Measurements from ENCODE around the gene ACKR3.

The ACKR3 gene

DNA sequence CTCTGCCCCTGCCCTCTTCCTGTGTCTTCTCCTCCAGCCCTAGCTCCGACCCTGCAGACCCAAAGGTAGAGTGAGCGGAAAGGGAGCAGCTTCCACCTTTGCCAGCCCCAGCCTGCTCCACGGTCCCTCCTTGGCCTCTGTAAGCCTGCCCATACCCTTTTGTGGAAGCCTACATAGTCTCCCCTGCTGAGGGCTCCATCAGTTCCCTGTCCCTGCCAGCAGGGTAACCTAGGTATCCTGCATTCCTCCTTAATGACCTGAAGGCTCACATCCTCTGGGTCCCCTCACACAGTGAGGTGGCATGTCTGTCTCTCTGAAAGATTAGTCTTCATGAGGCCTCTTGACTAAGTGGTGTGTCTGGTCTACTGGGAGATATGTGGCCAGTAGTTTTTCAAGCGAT is 20.5 kb upstream of the ACKR3 start:
- Histone ChIP-seq H3K27me3 (ENCODE audit: insufficient read depth, low read length) (peaks cover 19% of the 10 kb centered on the region), H3K27ac (ENCODE audit: low read depth, low read length) (no peak overlapping the region), H3K36me3 (ENCODE audit: insufficient read depth, low read length) (no peaks in the 10 kb centered on the region), H3K79me2 (ENCODE audit: control insufficient read depth, insufficient read depth, low read length, unreplicated experiment) (no peaks in the 10 kb centered on the region), H2AFZ (ENCODE audit: low read length, unreplicated experiment) (no peak overlapping the region), H3K4me1 (ENCODE audit: control insufficient read depth, insufficient read depth, low read length, unreplicated experiment) (no peaks in the 10 kb centered on the region), H3K4me3 (ENCODE audit: low read depth, low read length) (no peak overlapping the region)

DNA sequence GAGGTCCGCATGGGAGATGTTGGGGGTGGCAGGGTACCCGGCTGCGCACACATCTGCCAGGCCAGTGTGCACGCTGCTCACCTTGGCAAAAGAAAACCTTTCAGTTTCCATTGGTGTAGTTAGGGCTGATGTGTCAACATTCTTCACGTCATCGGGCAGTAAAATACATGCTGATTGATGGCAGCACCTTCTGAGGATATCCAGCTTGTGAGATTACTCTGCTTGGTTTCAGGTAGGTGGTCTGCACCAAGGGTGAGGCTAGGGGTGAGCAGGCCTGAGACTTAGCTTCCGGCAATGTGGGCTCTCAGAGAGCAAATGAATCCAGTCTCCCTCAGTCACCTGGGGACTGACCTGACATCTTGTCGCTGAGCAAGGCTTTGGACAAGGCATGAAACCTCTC is 19.3 kb upstream of the ACKR3 start:
- H3K79me2 ChIP-seq (ENCODE audit: control insufficient read depth, insufficient read depth, low read length, unreplicated experiment), result no peaks in the 10 kb centered on the region
- H3K4me1 ChIP-seq (ENCODE audit: control insufficient read depth, insufficient read depth, low read length, unreplicated experiment), result no peaks in the 10 kb centered on the region
- H3K27ac ChIP-seq (ENCODE audit: low read depth, low read length), result no peak overlapping the region
- peaks cover 30% of the 10 kb centered on the region for H3K27me3 ChIP-seq (ENCODE audit: insufficient read depth, low read length)
- no peak overlapping the region for H2AFZ ChIP-seq (ENCODE audit: low read length, unreplicated experiment)
- H3K36me3 ChIP-seq (ENCODE audit: insufficient read depth, low read length), result no peaks in the 10 kb centered on the region
- no peak overlapping the region for H3K4me3 ChIP-seq (ENCODE audit: low read depth, low read length)

DNA sequence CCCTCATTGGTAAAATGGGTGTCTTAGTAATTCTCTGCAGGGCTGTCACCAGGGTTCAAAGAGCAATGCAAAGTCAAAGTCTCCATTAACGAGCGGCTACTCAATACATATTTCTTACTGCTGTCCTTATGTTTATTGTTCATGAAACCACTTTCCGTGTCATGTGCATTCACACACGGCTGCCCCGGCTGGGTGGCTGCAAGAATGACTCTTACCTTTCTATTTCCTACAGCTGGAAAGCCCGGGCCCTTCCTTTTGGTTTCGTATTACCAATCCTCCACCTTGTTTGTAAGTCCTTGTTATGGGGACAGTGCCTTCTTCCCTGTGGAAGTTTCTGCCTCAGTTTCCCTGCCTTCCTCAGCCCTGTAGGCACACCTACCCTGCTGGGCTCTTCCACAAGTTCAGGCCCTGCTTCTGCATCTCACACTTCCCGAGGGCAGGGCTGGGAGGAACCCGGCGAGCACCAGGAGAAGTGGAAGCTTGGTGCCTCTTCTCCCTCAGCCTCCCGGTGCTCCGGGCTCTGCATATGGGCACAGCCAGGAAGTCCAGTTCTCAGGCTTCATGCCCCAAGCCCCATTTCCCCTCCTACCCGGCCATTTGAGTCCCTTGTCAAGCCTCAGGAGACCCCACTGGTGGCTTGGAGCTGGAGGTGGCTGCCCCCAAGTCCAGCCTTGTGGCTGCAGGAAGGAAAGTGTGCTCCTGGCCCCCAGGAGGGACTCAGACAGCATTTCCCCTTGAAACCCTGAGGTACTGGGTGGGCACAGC is 18.7 kb upstream of the ACKR3 start:
- Histone ChIP-seq H2AFZ (ENCODE audit: low read length, unreplicated experiment) (no peak overlapping the region), H3K4me3 (ENCODE audit: low read depth, low read length) (no peak overlapping the region), H3K27me3 (ENCODE audit: insufficient read depth, low read length) (peaks cover 34% of the 10 kb centered on the region), H3K27ac (ENCODE audit: low read depth, low read length) (no peak overlapping the region), H3K79me2 (ENCODE audit: control insufficient read depth, insufficient read depth, low read length, unreplicated experiment) (no peaks in the 10 kb centered on the region), H3K4me1 (ENCODE audit: control insufficient read depth, insufficient read depth, low read length, unreplicated experiment) (no peaks in the 10 kb centered on the region), H3K36me3 (ENCODE audit: insufficient read depth, low read length) (no peaks in the 10 kb centered on the region)

DNA sequence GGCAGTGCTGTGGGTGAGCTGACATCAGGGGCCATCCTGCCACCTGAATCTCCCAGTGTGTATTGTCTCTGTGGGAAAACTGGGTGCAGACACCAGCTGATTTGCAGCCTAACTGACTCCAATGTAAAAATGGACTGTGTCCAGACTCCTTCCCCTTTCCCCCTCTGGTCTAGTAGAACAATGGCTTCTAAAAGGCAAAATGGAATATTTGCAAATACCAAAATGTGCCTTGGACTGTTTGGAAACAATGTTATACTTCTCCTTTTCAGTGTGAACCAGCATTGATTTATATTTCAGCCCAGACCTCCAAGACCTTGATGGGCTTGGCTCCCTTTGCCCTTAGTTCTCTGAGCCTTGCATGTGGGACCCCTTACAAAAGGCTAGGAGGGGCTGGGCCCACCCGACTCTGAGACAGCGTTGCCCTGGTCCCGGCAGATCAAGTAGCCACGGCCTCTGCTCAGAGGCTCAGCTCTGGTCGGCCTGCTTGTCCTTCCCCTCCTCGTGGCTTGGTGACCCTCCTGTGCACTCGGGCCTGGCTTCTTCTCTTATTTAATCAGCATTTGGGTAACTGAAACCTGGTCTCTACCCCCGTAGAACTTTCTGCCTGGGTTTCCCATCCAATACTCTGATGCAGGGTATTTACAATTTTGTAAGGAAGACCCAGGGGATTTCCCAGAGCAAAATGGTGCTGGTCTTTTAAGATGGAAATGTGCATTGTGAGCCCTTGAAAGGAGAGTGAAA is 18.0 kb upstream of the ACKR3 start:
- H3K4me1 ChIP-seq (ENCODE audit: control insufficient read depth, insufficient read depth, low read length, unreplicated experiment), result no peaks in the 10 kb centered on the region
- no peaks in the 10 kb centered on the region for H3K79me2 ChIP-seq (ENCODE audit: control insufficient read depth, insufficient read depth, low read length, unreplicated experiment)
- peaks cover 36% of the 10 kb centered on the region for H3K27me3 ChIP-seq (ENCODE audit: insufficient read depth, low read length)
- no peak overlapping the region for H3K27ac ChIP-seq (ENCODE audit: low read depth, low read length)
- H3K36me3 ChIP-seq (ENCODE audit: insufficient read depth, low read length), result no peaks in the 10 kb centered on the region
- H2AFZ ChIP-seq (ENCODE audit: low read length, unreplicated experiment), result no peak overlapping the region
- H3K4me3 ChIP-seq (ENCODE audit: low read depth, low read length), result no peak overlapping the region

DNA sequence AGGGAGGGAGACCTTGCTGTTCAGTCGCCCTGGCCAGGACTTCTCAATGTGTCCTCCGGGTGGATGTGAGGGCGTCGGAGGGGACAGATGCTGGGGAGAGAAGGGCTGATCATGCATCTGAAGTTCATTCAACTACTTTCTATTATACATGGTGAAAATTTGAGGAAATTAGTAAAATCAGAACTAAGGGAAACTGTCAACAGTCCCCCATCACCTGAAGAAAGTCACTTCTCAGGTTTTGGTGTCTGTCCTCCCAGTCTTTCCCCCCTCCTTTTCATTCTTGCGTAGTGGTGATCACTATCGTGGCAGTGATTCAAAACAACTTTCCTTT is 17.4 kb upstream of the ACKR3 start:
- Histone ChIP-seq H3K36me3 (ENCODE audit: insufficient read depth, low read length) (no peaks in the 10 kb centered on the region), H3K4me1 (ENCODE audit: control insufficient read depth, insufficient read depth, low read length, unreplicated experiment) (no peaks in the 10 kb centered on the region), H2AFZ (ENCODE audit: low read length, unreplicated experiment) (no peak overlapping the region), H3K79me2 (ENCODE audit: control insufficient read depth, insufficient read depth, low read length, unreplicated experiment) (no peaks in the 10 kb centered on the region), H3K27ac (ENCODE audit: low read depth, low read length) (no peak overlapping the region), H3K27me3 (ENCODE audit: insufficient read depth, low read length) (peaks cover 37% of the 10 kb centered on the region), H3K4me3 (ENCODE audit: low read depth, low read length) (no peak overlapping the region)

DNA sequence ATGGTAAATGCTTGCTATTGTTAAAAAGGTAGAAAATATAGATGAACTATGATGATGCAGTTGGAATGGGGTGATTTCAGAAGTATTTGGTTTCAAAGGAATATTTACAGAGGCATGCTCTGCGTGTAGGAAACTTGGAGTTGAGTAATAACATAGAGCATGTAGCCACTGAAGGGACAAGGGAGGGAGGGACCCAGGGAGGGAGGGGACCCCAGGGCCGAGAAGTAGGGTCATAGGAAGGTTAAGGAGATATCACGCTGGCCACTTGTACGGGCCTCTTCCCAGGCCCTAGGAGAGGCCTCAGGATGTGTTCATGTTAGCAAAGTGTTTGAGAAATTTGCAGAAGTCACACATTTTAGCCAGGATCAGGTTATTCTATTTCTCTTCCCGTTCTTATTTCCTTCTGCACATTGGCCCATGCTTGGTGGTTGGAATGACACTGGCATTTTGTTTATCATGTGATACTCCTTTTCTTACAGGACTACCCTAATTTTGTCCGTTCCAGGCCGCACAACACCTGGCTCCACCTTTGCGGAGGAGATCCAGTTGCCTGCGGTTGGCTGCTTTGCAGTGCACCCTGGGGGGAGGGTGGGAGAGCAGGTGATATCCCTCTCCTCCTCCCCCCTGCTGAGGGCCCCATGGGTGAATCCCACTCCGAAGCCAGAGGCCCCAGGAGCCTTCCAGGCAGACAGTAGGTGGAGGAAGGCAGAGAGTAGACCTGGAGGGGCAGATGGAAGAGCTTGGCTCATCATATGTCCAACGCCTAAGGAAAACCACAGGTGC is 16.9 kb upstream of the ACKR3 start:
- H3K4me1 ChIP-seq (ENCODE audit: control insufficient read depth, insufficient read depth, low read length, unreplicated experiment), result no peaks in the 10 kb centered on the region
- H3K27me3 ChIP-seq (ENCODE audit: insufficient read depth, low read length), result peaks cover 34% of the 10 kb centered on the region
- H3K79me2 ChIP-seq (ENCODE audit: control insufficient read depth, insufficient read depth, low read length, unreplicated experiment), result no peaks in the 10 kb centered on the region
- H3K4me3 ChIP-seq (ENCODE audit: low read depth, low read length), result no peak overlapping the region
- no peak overlapping the region for H3K27ac ChIP-seq (ENCODE audit: low read depth, low read length)
- H2AFZ ChIP-seq (ENCODE audit: low read length, unreplicated experiment), result no peak overlapping the region
- H3K36me3 ChIP-seq (ENCODE audit: insufficient read depth, low read length), result no peaks in the 10 kb centered on the region

DNA sequence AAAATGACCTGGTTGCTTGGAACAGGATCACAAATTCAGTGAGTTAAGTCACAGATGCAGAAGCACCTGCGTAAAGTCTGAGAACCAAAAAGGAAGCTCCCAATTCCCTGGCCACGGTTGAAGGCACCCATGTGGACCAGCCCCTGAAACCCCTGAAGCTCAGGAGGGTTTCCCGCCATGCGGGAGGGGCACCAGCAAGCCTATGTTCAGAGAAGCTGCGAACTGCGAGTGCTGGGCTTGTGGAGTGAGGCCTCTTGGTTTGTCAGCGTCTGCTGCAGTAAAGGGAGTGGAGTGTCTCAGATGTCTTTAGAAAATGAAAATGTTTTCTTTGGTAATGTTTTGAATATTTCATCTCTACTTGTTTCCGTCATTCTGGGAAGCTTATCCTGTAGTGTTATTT is 16.1 kb upstream of the ACKR3 start:
- no peaks in the 10 kb centered on the region for H3K79me2 ChIP-seq (ENCODE audit: control insufficient read depth, insufficient read depth, low read length, unreplicated experiment)
- no peaks in the 10 kb centered on the region for H3K4me1 ChIP-seq (ENCODE audit: control insufficient read depth, insufficient read depth, low read length, unreplicated experiment)
- H2AFZ ChIP-seq (ENCODE audit: low read length, unreplicated experiment), result no peak overlapping the region
- no peak overlapping the region for H3K4me3 ChIP-seq (ENCODE audit: low read depth, low read length)
- H3K27me3 ChIP-seq (ENCODE audit: insufficient read depth, low read length), result peaks cover 34% of the 10 kb centered on the region
- no peak overlapping the region for H3K27ac ChIP-seq (ENCODE audit: low read depth, low read length)
- H3K36me3 ChIP-seq (ENCODE audit: insufficient read depth, low read length), result no peaks in the 10 kb centered on the region

DNA sequence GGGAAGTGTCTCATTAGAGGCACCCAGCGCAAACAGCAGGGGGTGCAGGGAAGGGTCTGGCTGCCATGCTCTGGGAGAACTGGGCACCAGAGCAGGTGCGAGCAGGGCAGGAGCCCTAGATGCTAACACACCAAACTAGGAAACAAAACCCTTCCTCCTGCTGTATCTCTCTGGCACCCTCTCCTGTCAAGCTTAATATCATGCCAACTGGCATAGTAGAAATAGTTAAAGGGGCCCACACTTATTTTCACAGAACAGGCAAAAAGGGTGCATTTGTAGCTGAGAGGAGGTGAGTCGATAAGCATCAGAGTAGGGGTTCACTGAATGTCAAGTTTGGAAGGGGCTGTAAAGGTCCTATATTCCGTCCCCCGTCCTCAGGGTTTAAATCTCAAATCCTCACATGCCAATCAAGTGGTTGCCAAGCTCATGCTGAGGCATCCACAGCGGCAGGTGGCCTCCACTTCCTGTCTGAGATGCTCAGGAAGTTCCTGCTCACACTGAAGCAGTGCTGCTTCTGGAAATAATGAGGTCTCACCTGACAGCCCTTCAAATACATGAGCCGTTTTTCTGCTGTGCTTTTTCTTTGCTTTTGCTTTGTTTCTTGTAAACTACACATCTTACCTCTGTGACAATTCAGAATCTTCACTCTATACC is 14.9 kb upstream of the ACKR3 start:
- Histone ChIP-seq H3K79me2 (ENCODE audit: control insufficient read depth, insufficient read depth, low read length, unreplicated experiment) (no peaks in the 10 kb centered on the region), H3K36me3 (ENCODE audit: insufficient read depth, low read length) (no peaks in the 10 kb centered on the region), H3K4me1 (ENCODE audit: control insufficient read depth, insufficient read depth, low read length, unreplicated experiment) (no peaks in the 10 kb centered on the region), H2AFZ (ENCODE audit: low read length, unreplicated experiment) (no peak overlapping the region), H3K27ac (ENCODE audit: low read depth, low read length) (no peak overlapping the region), H3K27me3 (ENCODE audit: insufficient read depth, low read length) (peaks cover 34% of the 10 kb centered on the region), H3K4me3 (ENCODE audit: low read depth, low read length) (no peak overlapping the region)

DNA sequence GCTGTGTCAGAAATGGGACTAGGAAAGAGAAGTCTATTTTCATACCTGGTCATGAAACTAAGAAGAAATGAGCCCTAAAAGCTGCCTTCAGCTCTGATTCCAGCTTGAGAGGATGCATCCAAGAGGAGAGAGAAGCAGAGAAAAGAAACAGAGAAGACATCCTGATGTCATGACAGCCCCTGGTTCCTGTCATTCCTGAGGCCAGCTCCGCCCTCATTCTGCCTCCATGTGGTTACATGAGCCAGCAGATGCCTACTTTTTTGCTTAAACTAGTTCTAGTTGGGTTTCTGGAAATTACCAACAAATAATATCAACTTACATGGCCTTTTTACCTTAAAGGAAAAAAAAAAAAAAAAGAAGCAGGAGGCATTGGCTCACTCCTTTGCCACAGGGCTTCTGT is 14.1 kb upstream of the ACKR3 start:
- no peak overlapping the region for H3K27ac ChIP-seq (ENCODE audit: low read depth, low read length)

DNA sequence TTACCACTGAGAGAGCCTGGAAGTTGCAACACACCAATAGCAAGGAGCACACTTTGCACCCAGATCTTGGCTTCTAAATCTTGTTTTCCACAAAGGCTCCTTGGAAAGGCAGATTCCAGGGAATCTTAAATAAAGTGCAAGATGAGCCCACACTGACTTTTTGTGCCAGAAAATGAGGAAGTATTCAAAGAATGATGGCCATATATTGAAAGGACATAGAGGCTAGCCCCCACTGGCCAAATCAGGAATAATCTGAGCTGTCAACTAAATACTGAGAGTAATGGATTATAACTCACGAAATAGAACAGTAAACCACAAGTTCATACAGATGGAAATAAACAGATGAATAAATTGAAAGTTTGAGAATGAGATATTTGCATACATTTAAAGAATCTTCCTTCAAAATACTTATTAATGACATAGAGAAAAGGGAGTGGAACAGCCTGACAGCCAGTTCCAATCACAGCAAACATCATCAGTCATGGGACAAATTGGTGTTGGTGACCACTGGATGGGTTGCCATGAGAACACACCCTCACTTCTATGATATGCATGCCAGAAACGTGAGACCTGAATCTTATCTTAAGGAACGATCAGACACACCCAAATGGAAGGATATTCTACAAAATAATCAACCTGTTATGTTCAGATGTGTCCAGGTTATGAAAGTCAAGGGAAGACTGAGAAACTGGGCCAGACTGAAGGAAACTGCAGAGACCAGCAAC is 12.2 kb upstream of the ACKR3 start:
- H3K27me3 ChIP-seq (ENCODE audit: insufficient read depth, low read length), result peaks cover 29% of the 10 kb centered on the region
- H2AFZ ChIP-seq (ENCODE audit: low read length, unreplicated experiment), result no peak overlapping the region
- no peaks in the 10 kb centered on the region for H3K36me3 ChIP-seq (ENCODE audit: insufficient read depth, low read length)
- no peak overlapping the region for H3K4me3 ChIP-seq (ENCODE audit: low read depth, low read length)
- no peaks in the 10 kb centered on the region for H3K4me1 ChIP-seq (ENCODE audit: control insufficient read depth, insufficient read depth, low read length, unreplicated experiment)
- H3K79me2 ChIP-seq (ENCODE audit: control insufficient read depth, insufficient read depth, low read length, unreplicated experiment), result no peaks in the 10 kb centered on the region
- H3K27ac ChIP-seq (ENCODE audit: low read depth, low read length), result no peak overlapping the region

More for the DNA sequence above, 14.1 kb upstream of the ACKR3 start:
- H3K36me3 ChIP-seq (ENCODE audit: insufficient read depth, low read length), result no peaks in the 10 kb centered on the region
- no peak overlapping the region for H3K4me3 ChIP-seq (ENCODE audit: low read depth, low read length)
- no peaks in the 10 kb centered on the region for H3K4me1 ChIP-seq (ENCODE audit: control insufficient read depth, insufficient read depth, low read length, unreplicated experiment)
- H2AFZ ChIP-seq (ENCODE audit: low read length, unreplicated experiment), result no peak overlapping the region
- peaks cover 34% of the 10 kb centered on the region for H3K27me3 ChIP-seq (ENCODE audit: insufficient read depth, low read length)
- no peaks in the 10 kb centered on the region for H3K79me2 ChIP-seq (ENCODE audit: control insufficient read depth, insufficient read depth, low read length, unreplicated experiment)

Data from ACC112 (cell line).